H1 (cell line): Measurements from ENCODE around the gene CBFB. TPM values are rescaled to one million over a fixed set of nuclear protein-coding genes. Genes with fewer than 3 reads are reported as not detected.

Experiments used
- CTCF ChIA-PET: fragments of 300-600 bp; sonication (Branson Sonifier 250); formaldehyde crosslinking; loops from one replicate; lab custom pipeline; 2021; ENCODE audit not compliant: partially characterized antibody; lab: Charles Lee
- POLR2A ChIA-PET: fragments of 300-600 bp; sonication (Branson Sonifier 250); formaldehyde crosslinking; loops from one replicate; lab custom pipeline; 2021; ENCODE audit warnings: inconsistent platforms; ENCODE audit not compliant: partially characterized antibody; lab: Charles Lee
- DNase-seq, 2 experiments: peaks; one replicate each; pipeline versions ENCODE4 v3.0.0 to v3.0.0-alpha.2; 2010 to 2022; ENCODE audit warnings: low spot score in 2 of 2, low read depth in 1 of 2, mixed read lengths in 1 of 2
- FAIRE-seq: peaks from 2 replicates; lab custom pipeline; 2011; peaks lifted over from hg19 to GRCh38; lab: Jason Lieb, UNC
- H2AFZ ChIP-seq: 2 replicates; pipeline ENCODE4 v1.8.1; 2012; ENCODE audit warnings: low read length, inconsistent platforms
- H2AK5ac ChIP-seq: 2 replicates; pipeline ENCODE4 v1.6.1; 2013; ENCODE audit warnings: low read depth, low read length
- H2BK120ac ChIP-seq: replicated peaks from 2 replicates; pipeline ENCODE3; 2013; ENCODE audit warnings: low read depth, low read length, inconsistent platforms
- H2BK12ac ChIP-seq: 2 replicates; pipeline ENCODE4 v1.6.1; 2013; ENCODE audit warnings: low read depth, low read length
- H2BK15ac ChIP-seq: 2 replicates; pipeline ENCODE4 v1.6.1; 2013; ENCODE audit warnings: low read length
- H2BK20ac ChIP-seq: 2 replicates; pipeline ENCODE4 v1.6.1; 2013; ENCODE audit warnings: low read length
- H2BK5ac ChIP-seq: 2 replicates; pipeline ENCODE4 v1.6.1; 2013; ENCODE audit warnings: low read depth, low read length
- H3K14ac ChIP-seq: 2 replicates; pipeline ENCODE4 v1.6.1; 2013; ENCODE audit warnings: inconsistent platforms; ENCODE audit not compliant: insufficient read length
- H3K18ac ChIP-seq: 2 replicates; pipeline ENCODE4 v1.6.1; 2013; ENCODE audit warnings: low read length; ENCODE audit errors: extremely low read depth
- H3K23ac ChIP-seq: 2 replicates; pipeline ENCODE4 v1.6.1; 2013; ENCODE audit warnings: inconsistent platforms; ENCODE audit not compliant: insufficient read length
- H3K23me2 ChIP-seq: 2 replicates; pipeline ENCODE4 v1.6.1; 2013; ENCODE audit warnings: low read depth, low read length
- H3K27ac ChIP-seq: 2 replicates; pipeline ENCODE4 v1.6.1; 2011; ENCODE audit warnings: low read depth, low read length, inconsistent platforms
- H3K27me3 ChIP-seq, 4 experiments: replicated peaks in 1 of 4; 1 replicate in 1 of 4; 2 replicates in 3 of 4; pipeline versions ENCODE4 v1.6.1 to v1.8.1; 2011 to 2013; ENCODE audit warnings: low read length in 3 of 4, mild to moderate bottlenecking in 3 of 4, inconsistent platforms in 2 of 4, mixed read lengths in 2 of 4, moderate library complexity in 1 of 4; ENCODE audit not compliant: control insufficient read depth in 3 of 4, insufficient read depth in 3 of 4; ENCODE audit errors: extremely low read depth in 1 of 4
- H3K36me3 ChIP-seq, 4 experiments: 2 replicates each; pipeline versions ENCODE4 v1.6.1 to v1.8.1; 2011 to 2013; ENCODE audit warnings: mild to moderate bottlenecking in 4 of 4, low read length in 3 of 4, moderate library complexity in 2 of 4, control low read depth in 1 of 4, inconsistent platforms in 1 of 4; ENCODE audit not compliant: insufficient read depth in 4 of 4, control insufficient read depth in 2 of 4
- H3K4ac ChIP-seq: replicated peaks from 2 replicates; pipeline ENCODE3; 2013; ENCODE audit warnings: low read length, low read depth, mixed read lengths, inconsistent platforms; ENCODE audit not compliant: insufficient read length
- H3K4me1 ChIP-seq, 4 experiments: replicated peaks in 1 of 4; 1 replicate in 1 of 4; 2 replicates in 3 of 4; pipeline versions ENCODE4 v1.6.1 to v1.8.1; 2011 to 2013; ENCODE audit warnings: low read length in 3 of 4, inconsistent platforms in 2 of 4, mixed read lengths in 1 of 4; ENCODE audit not compliant: insufficient read depth in 4 of 4, control insufficient read depth in 3 of 4
- H3K4me2 ChIP-seq, 2 experiments: 2 replicates each; pipeline versions ENCODE4 v1.6.1 to v1.8.1; 2011 to 2013; ENCODE audit warnings: low read depth in 2 of 2, low read length in 2 of 2, control low read depth in 1 of 2, inconsistent platforms in 1 of 2, mild to moderate bottlenecking in 1 of 2; ENCODE audit not compliant: insufficient read depth in 1 of 2
- H3K4me3 ChIP-seq, 4 experiments: fragments of 200-600, 300-600 bp in 1 of 4; sonication (generic), shearing (Covaris generic), sonication (Bioruptor Twin) in 1 of 4; 2 replicates each; pipeline versions ENCODE4 v1.5.1 to v1.8.1; 2011 to 2016; ENCODE audit warnings: low read length in 4 of 4, low read depth in 3 of 4, control low read depth in 2 of 4, inconsistent platforms in 2 of 4, mild to moderate bottlenecking in 2 of 4, mixed read lengths in 1 of 4, moderate library complexity in 1 of 4; ENCODE audit not compliant: insufficient read depth in 2 of 4; ENCODE audit errors: extremely low read depth in 1 of 4
- H3K56ac ChIP-seq: replicated peaks from 2 replicates; pipeline ENCODE3; 2013; ENCODE audit warnings: low read depth, mild to moderate bottlenecking, mixed read lengths, low read length, inconsistent platforms; ENCODE audit not compliant: insufficient read length
- H3K79me1 ChIP-seq: 2 replicates; pipeline ENCODE4 v1.6.1; 2013; ENCODE audit warnings: low read depth, low read length, control low read depth
- H3K79me2 ChIP-seq, 2 experiments: 2 replicates each; pipeline versions ENCODE4 v1.6.1 to v1.8.1; 2012 to 2013; ENCODE audit warnings: low read length in 2 of 2, mild to moderate bottlenecking in 2 of 2, inconsistent platforms in 1 of 2; ENCODE audit not compliant: insufficient read depth in 2 of 2, control insufficient read depth in 1 of 2
- H3K9ac ChIP-seq, 4 experiments: replicated peaks in 1 of 4; 1 replicate in 1 of 4; 2 replicates in 3 of 4; pipeline versions ENCODE4 v1.6.1 to v1.8.1; 2011 to 2013; ENCODE audit warnings: low read depth in 3 of 4, low read length in 3 of 4, control low read depth in 2 of 4, mild to moderate bottlenecking in 2 of 4, moderate library complexity in 2 of 4, inconsistent platforms in 1 of 4; ENCODE audit errors: extremely low read depth in 1 of 4
- H3K9me3 ChIP-seq, 2 experiments: 2 replicates each; pipeline versions ENCODE4 v1.6.1 to v1.8.1; 2012 to 2013; ENCODE audit warnings: mild to moderate bottlenecking in 2 of 2, moderate library complexity in 2 of 2, control low read depth in 1 of 2, inconsistent platforms in 1 of 2, low read depth in 1 of 2, low read length in 1 of 2, mixed read lengths in 1 of 2; ENCODE audit not compliant: insufficient read depth in 2 of 2
- H4K20me1 ChIP-seq, 2 experiments: replicated peaks in 1 of 2; 2 replicates each; pipeline versions ENCODE3 to v1.8.1; 2011 to 2013; ENCODE audit warnings: inconsistent platforms in 2 of 2, low read length in 2 of 2, mild to moderate bottlenecking in 1 of 2; ENCODE audit not compliant: insufficient read depth in 2 of 2, control insufficient read depth in 1 of 2
- H4K5ac ChIP-seq: 2 replicates; pipeline ENCODE4 v1.6.1; 2013; ENCODE audit warnings: low read length, low read depth, mixed read lengths, inconsistent platforms; ENCODE audit not compliant: insufficient read length
- H4K8ac ChIP-seq: 2 replicates; pipeline ENCODE4 v1.8.0; 2013; ENCODE audit warnings: mild to moderate bottlenecking, moderate library complexity, low read length, inconsistent platforms; ENCODE audit not compliant: insufficient read depth; ENCODE audit errors: extremely low read depth
- H4K91ac ChIP-seq: replicated peaks from 2 replicates; pipeline ENCODE3; 2013; ENCODE audit warnings: low read length, mixed read lengths, inconsistent platforms; ENCODE audit not compliant: insufficient read length
- ASH2L ChIP-seq: fragments of 200-600, 300-600 bp; sonication (generic); IDR thresholded peaks from one replicate; pipeline ENCODE4 v1.7.1; 2017; ENCODE audit warnings: low read length
- CBX8 ChIP-seq: fragments of 300-800, 300-1000 bp; sonication (generic); IDR thresholded peaks from 2 replicates; pipeline ENCODE4 v1.7.1; 2016; ENCODE audit warnings: low read depth, low read length, borderline replicate concordance
- CEBPB ChIP-seq: IDR thresholded peaks from 2 replicates; pipeline ENCODE4 v1.6.1; 2012; ENCODE audit warnings: low read depth, low read length
- CHD1 ChIP-seq: IDR thresholded peaks from 2 replicates; pipeline ENCODE4 v1.6.1; 2012; ENCODE audit warnings: low read depth, low read length, improper control_type of control experiment
- RAD21 ChIP-seq, 2 experiments: IDR thresholded peaks in 1 of 2; conservative IDR thresholded peaks in 1 of 2; 2 replicates each; pipeline ENCODE4 v1.6.1; 2011; ENCODE audit warnings: low read depth in 2 of 2, low read length in 2 of 2, improper control_type of control experiment in 1 of 2, inconsistent platforms in 1 of 2, mild to moderate bottlenecking in 1 of 2, moderate library complexity in 1 of 2
- SIRT6 ChIP-seq: IDR thresholded peaks from one replicate; pipeline ENCODE4 v1.7.1; 2012; ENCODE audit warnings: low read length, inconsistent platforms
- SRF ChIP-seq: IDR thresholded peaks from 2 replicates; pipeline ENCODE4 v1.6.1; 2011; ENCODE audit warnings: mild to moderate bottlenecking, low read depth, low read length, moderate library complexity
- TAF7 ChIP-seq: optimal IDR thresholded peaks from 2 replicates; pipeline ENCODE3; 2011; ENCODE audit warnings: low read depth, mild to moderate bottlenecking, inconsistent platforms, low read length, moderate library complexity, borderline replicate concordance
- WGBS, 2 experiments: shearing (Covaris generic) in 1 of 2; methylation state at CpG; one replicate each; pipeline versions ENCODE4 v1.1.6 to v1.1.7; 2013 to 2015; ENCODE audit warnings: low lambda C conversion rate in 2 of 2, mixed read lengths in 2 of 2, inconsistent platforms in 1 of 2, low coverage in 1 of 2, missing lambda C conversion rate in 1 of 2; ENCODE audit not compliant: insufficient replicate concordance in 2 of 2, insufficient coverage in 1 of 2, insufficient read length in 1 of 2; ENCODE audit errors: extremely low coverage in 1 of 2, missing lambda C conversion rate in 1 of 2; 5-methylcytosine and 5-hydroxymethylcytosine counted together
- polyA plus RNA-seq, 7 experiments: library from polyadenylated mRNA; depleted of rRNA in 3 of 7; stranded (reverse) in 5 of 7; unstranded in 2 of 7; fragments of >200 nt in 5 of 7; fragments of 200-250 nt in 2 of 7; gene quantifications; 1 replicate in 5 of 7; 2 replicates in 1 of 7; 4 replicates in 1 of 7; pipeline versions ENCODE4 v1.2.1 to v1.2.3, GENCODE V29; 2011 to 2013; ENCODE audit warnings: missing spikeins in 2 of 7, mixed read lengths in 2 of 7
- total RNA-seq: library from RNA; stranded (reverse); fragmentation: NEBNext Ultra II Directional; extraction: Animal tissue kit (Norgen Biotek cat#: 25700); gene quantifications from 2 replicates; pipeline ENCODE4 v1.2.1, GENCODE V29; 2021

CBFB gene
- total and polyA plus RNA-seq, 2 of the 8 experiments (the other 6 are each of a cell fraction or from before 2014, with no cell fraction given), result 11.5 to 31.6 TPM

DNA sequence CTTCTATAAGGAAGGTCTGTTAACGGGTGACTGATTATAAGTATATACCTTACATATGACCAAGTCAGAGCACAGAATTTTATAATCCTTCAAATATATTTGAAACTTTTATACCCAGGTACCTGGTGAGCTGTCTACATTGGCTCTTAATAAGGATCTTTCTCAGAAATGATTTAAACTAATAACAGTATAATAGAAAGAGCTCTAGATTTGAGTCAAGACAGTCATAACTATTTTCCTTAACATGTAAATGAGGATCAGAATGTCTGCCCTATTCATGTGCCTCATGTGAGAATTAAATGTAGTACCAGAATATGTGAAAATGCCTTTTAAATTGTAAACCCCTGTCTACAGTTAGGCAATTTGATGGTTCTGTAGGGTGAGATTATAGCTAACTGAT is 14.5 kb downstream of the CBFB start:
- H2AK5ac ChIP-seq, result no peak overlapping the region
- no peak overlapping the region for H4K91ac ChIP-seq
- no peak overlapping the region for H3K14ac ChIP-seq
- H3K4me2 ChIP-seq, result no peak overlapping the region
- H3K27ac ChIP-seq, result no peak overlapping the region
- TF ChIP-seq CBX8 (no peak), ASH2L (no peak), RAD21 (IDR thresholded peaks at IDR 0.05 in 1 of 2, conservative IDR thresholded peaks at IDR 0.05 in 1 of 2; ENCODE audit: low read depth in 2 of 2, low read length in 2 of 2) (no peak), CEBPB (no peak), TAF7 (no peak), SRF (no peak), CHD1 (no peak), SIRT6 (no peak)
- no peak overlapping the region for H2AFZ ChIP-seq
- H2BK120ac ChIP-seq, result no peak overlapping the region
- no peak overlapping the region for H3K23ac ChIP-seq
- no peak overlapping the region for H2BK15ac ChIP-seq
- no peak overlapping the region for H3K4me3 ChIP-seq
- H3K4ac ChIP-seq, result no peak overlapping the region
- H2BK20ac ChIP-seq, result no peak overlapping the region
- H3K36me3 ChIP-seq, result 0 out of 8 replicates have a peak, but pooled peaks cover 0 to 2% (median 0%) of the 10 kb centered on the region in 4 experiments
- DNase-seq (no peak), FAIRE-seq (no peak)
- 79% methylated on average over 1 of the region's 1 CpG; no CpG with 5 or more reads in 1 of the 2 experiments for WGBS, 2 experiments
- no peak overlapping the region for H3K56ac ChIP-seq
- ChIA-PET CTCF (interaction anchor here (0.6 to 2.9 kb wide), 14 partner anchors 8 to 83 kb away, joined by 3 to 14 read pairs (median 4); no protein-coding TSS in a partner anchor), POLR2A (interaction anchor here (1.3 kb wide), 1 partner anchor 13 kb away, joined by 3 read pairs; no protein-coding TSS in a partner anchor)
- H3K23me2 ChIP-seq, result no peaks in the 10 kb centered on the region
- peaks cover 0 to 5% of the 10 kb centered on the region in 2 experiments; a peak in 1 of 4 replicates for H3K79me2 ChIP-seq
- no peak overlapping the region for H3K9ac ChIP-seq
- H4K20me1 ChIP-seq, result peaks cover 3 to 5% of the 10 kb centered on the region in 2 experiments
- H2BK12ac ChIP-seq, result no peak overlapping the region
- no peaks in the 10 kb centered on the region; the same call in 1 of the 2 replicates for H3K79me1 ChIP-seq
- H3K9me3 ChIP-seq, result no peaks in the 10 kb centered on the region
- H3K27me3 ChIP-seq, result no peaks in the 10 kb centered on the region
- no peak overlapping the region for H3K18ac ChIP-seq
- no peaks in the 10 kb centered on the region; a peak in 1 of 7 replicates for H3K4me1 ChIP-seq
- no peak overlapping the region for H4K8ac ChIP-seq
- no peak overlapping the region for H4K5ac ChIP-seq
- no peak overlapping the region for H2BK5ac ChIP-seq
